Activated T-cell treated with anti-CD3 and anti-CD28 coated beads for 4 hours (primary cell): ENCODE results near the gene SYNM.

Source experiments
- DNase-seq: peaks from one replicate; pipeline ENCODE4 v3.0.0-alpha.2; 2020

The SYNM gene

GRCh38 chr15:99125061-99125891 is 20.4 kb downstream of the SYNM start:
- DNase-seq = no peak

- no peak for DNase-seq
These were observed 21.3 kb downstream of the SYNM start for GRCh38 chr15:99126131-99126588.

GRCh38 chr15:99126930-99127329 is 22.1 kb downstream of the SYNM start:
- no peak for DNase-seq

- DNase-seq = no peak
These were observed 22.9 kb downstream of the SYNM start for GRCh38 chr15:99127773-99128172.

- DNase-seq = no peak
These were observed 23.5 kb downstream of the SYNM start for GRCh38 chr15:99128411-99128810.

GRCh38 chr15:99129644-99130043 is 24.8 kb downstream of the SYNM start:
- DNase-seq = no peak

- no peak for DNase-seq
These were observed 25.4 kb downstream of the SYNM start for GRCh38 chr15:99130314-99130713.

GRCh38 chr15:99130765-99131440 is 26.0 kb downstream of the SYNM start:
- DNase-seq = no peak

- DNase-seq = no peak
These were observed 26.7 kb downstream of the SYNM start for GRCh38 chr15:99131441-99132023.

GRCh38 chr15:99132122-99132521 is 27.2 kb downstream of the SYNM start:
- DNase-seq = no peak

GRCh38 chr15:99132634-99133287 is 27.9 kb downstream of the SYNM start:
- no peak for DNase-seq

- DNase-seq = no peak
These were observed 29.5 kb downstream of the SYNM start for GRCh38 chr15:99134317-99134821.

GRCh38 chr15:99135194-99135593 is 30.3 kb downstream of the SYNM start:
- DNase-seq = no peak

GRCh38 chr15:99137111-99137546 is 32.2 kb downstream of the SYNM start:
- DNase-seq = no peak

- DNase-seq = no peak
These were observed 33.0 kb downstream of the SYNM start for GRCh38 chr15:99137877-99138276.

GRCh38 chr15:99138491-99138982 is 33.7 kb downstream of the SYNM start:
- DNase-seq = no peak

- DNase-seq = no peak
These were observed 34.4 kb downstream of the SYNM start for GRCh38 chr15:99139276-99139675.

GRCh38 chr15:99140590-99140989 is 35.7 kb downstream of the SYNM start:
- no peak for DNase-seq

- no peak for DNase-seq
These were observed 37.1 kb downstream of the SYNM start for GRCh38 chr15:99141943-99142342.

GRCh38 chr15:99142562-99142961 is 37.7 kb downstream of the SYNM start:
- no peak for DNase-seq

GRCh38 chr15:99143242-99143641 is 38.4 kb downstream of the SYNM start:
- DNase-seq = no peak

- no peak for DNase-seq
These were observed 39.1 kb downstream of the SYNM start for GRCh38 chr15:99143655-99144610.
